NCI-H2107 treated with DMSO at 0.1 percent for 48 hours (cell line): ENCODE data around the gene TPGS1.

Experiments used
- DNase-seq: peaks from one replicate; lab custom pipeline; 2025; ENCODE audit not compliant: unreplicated experiment; lab: John Stamatoyannopoulos, UW

TPGS1 gene, protein sequence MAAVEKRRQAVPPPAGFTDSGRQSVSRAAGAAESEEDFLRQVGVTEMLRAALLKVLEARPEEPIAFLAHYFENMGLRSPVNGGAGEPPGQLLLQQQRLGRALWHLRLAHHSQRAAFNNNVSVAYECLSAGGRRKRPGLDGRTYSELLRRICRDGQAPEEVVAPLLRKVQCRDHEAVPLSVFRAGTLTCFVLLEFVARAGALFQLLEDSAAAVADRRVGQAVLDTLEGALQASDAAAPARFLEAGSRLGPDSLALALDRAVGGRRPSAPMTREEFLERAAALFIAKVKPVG

DNA sequence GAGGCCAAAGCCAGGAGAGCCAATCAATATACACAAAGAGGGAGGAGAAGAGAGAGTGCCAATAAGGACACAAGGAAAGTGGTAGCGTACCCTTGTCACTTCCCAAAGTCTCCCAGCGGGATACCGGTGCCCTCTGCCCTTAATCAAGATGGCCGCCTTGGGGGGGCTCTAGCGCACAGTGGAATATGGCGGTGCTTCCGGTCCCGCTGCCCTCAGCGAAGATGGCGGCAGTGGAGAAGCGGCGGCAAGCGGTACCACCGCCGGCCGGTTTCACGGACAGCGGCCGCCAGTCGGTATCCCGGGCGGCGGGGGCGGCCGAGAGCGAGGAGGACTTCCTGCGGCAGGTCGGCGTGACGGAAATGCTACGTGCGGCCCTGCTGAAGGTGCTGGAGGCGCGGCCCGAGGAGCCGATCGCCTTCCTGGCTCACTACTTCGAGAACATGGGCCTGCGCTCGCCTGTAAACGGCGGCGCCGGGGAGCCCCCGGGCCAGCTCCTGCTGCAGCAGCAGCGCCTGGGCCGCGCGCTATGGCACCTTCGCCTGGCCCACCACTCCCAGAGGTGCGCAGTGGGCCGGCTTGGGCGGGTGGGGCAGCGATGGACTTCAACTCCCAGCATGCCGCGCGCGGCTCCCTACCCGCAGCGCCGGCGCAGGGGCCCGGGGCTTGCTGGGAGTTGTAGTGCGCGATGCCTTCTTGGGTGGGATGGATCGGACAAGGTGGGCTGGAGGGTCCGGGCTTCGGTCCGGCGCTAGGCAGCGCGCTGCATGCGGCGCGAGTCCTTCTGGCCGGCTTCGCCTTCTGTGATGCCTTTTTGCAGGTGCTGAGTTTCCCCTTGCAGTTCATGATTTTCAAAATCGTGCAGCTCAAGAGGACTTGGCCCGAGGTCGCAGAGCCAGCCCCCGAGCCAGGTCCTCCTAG, at the start of gene TPGS1:
TSS of gene TPGS1 (plus strand) at position 212 of the 918 bp plus-strand sequence. CDS start at position 222, 10 bp downstream.
- DNase-seq, result no peak

DNA sequence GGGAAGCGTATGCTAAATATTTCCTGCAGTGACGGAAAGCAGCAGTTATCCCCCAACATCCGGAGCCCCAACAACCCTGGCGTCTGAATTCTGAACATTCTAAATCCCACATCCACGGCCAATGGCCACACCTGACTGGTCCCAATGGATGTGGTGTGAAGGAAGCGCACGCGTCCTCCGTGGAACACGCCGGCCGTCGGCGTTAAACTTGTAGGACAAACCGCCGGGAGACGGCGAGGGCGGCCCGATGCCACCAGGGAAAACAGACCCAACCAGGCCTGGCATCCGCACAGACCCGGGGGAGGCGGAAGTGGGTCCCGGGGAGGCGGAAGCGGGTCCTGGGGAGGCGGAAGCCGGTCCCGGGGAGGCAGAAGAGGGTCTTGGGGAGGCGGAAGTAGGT, 49.7 kb upstream of the TPGS1 start:
- no peak for DNase-seq

DNA sequence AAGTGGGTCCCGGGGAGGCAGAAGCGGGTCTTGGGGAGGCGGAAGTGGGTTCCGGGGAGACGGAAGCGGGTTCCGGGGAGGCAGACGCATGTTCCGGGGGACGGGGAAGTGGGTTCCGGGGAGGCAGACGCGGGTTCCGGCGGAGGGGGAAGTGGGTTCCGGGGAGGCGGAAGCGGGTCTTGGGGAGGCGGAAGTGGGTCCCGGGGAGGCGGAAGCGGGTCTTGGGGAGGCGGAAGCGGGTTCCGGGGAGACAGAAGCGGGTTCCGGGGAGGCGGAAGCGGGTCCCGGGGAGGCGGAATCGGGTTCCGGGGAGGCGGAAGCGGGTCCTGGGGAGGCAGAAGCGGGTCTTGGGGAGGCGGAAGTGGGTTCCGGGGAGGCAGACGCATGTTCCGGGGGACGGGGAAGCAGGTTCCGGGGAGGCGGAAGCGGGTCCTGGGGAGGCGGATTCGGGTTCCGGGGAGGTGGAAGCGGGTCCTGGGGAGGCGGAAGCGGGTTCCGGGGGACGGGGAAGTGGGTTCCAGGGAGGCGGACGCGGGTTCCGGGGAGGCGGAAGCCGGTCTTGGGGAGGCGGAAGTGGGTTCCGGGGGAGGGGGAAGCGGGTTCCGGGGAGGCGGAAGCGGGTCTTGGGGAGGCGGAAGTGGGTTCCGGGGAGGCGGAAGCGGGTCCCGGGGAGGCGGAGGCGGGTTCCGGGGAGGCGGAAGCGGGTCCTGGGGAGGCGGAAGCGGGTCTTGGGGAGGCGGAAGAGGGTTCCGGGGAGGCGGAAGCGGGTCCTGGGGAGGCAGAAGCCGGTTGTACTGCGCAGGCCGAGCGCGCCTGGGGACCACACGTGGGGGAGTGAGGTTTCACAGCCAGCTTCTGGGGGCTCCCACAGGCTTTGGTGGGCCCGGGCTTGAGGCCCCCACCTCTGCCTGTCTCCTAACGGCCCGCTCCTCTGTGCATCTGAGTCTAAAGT, 48.9 kb upstream of the TPGS1 start:
- DNase-seq, result no peak

DNA sequence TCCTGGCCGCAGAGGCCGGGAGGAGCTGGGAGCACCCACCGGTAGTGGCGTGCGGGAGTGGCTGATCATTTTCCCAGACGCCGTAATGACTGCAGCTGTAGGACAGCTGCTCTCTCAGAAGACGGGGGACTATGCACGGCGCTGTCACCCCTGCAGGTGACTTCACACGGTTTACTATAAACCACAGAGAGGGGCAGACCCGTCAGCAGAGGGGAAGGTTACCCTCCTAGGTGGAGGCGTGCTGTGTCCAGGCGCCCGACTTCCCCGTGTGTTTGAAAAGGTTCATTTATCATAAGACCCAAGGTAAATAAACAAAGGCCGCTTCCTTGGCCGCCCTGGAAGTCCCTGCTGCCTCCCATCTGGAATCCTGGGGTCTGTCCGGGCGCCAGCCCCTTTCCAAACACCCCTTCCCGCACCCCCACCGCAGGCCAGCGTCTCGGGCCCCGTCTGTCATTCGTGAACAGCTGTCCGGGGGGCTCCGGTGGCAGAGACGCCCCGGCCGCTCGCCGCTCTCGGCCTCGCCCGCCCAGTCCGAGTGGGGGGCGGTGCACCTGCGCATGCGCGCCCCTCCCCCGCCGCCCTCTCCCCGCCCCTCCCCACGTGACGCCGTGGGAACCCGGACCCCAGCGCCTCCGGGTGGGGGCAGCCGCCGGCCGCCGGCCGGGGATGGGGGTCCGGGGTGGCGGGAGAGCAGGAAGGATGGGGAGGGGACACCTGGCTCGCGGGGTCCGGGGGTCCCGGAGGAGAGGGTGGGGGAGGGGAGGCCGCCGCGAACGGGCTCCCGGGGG, 47.4 kb upstream of the TPGS1 start:
- peak; percentile 41 for DNase-seq

DNA sequence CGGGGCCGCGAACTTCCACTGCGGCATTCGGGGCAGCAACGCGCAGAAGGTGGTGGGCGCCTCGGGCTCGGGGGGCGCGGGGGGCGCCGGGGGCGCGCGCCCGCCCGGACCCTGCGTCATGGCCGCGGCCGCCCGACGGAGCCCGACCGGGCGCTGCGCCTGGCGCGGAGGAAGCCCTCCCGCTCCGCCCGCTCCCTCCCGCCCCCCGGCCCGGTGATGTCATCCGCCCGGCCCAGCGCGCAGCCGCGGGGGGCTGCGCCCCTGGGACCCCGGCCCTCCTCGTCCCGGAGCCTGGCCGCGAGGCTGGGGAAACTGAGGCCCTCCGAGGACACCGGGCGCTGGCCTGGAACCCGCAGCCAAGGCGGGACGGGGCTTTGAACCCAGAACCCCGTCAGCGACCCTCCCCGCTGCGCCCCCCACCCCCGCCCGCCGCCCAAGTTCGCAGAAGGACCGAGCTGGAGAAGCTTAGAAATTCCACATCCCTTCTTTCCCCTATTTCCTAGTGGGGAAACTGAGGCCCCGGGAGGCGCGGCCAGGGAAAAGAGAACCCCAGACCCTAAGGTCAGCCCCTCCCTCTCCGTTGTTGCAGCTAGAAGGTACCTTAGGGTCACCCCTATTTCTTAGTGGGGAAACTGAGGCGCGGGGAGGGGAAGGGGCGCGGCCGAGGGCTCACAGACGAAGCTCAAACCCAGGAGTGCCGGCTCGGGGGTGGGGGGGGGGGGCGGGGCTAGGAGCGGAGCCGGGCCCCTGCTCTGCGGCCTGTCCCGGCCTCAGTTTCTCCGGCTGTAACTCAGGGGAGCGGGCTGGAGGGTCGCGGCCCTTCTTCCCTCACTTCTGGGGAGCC, 46.2 kb upstream of the TPGS1 start, which contains the start of gene SHC2:
TSS of gene SHC2 (minus strand) at position 157 of the 844 bp plus-strand sequence. CDS start at position 120, 37 bp downstream.
- DNase-seq, result no peak

DNA sequence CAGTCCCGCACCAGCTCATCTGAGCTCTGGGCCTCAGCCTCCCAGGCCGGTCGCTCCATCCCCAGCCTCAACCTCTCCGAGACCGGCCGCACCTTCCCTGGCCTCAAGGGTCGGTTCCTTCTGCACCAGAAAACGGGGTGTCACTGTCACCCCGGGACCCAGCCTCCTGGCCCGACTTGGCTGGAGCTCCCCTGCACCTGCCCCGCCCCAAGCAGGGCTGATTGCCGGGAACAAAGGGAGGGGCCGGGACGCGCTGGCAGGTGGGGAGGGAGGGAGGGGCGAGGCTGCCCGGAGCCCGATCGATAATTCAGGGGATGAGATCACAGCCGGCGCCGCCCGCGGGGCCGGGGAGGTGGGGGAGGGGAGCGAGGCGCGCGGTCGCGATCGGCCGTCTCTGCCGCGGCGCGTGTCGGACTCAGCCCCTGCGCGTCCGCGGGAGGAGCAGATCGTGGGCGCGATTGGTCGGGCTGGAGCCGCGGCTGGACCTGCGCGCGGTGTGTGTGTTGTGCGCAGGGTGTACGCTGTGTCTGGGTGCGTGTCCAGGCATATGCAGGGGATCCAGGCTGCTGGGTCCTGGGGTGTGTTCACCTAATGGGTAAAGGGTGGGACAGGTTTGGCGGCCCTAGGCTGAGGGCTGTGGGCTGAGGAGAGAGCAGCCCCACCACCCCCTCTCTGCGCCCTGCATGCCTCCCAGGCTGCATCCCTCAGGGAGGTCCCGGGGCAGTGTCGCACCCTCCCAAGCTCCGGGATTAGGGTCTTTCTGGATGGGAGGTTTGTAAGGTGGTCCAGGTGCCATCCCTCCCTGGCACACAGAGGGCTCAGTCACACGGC, 45.4 kb upstream of the TPGS1 start:
- peak; percentile 52 for DNase-seq

DNA sequence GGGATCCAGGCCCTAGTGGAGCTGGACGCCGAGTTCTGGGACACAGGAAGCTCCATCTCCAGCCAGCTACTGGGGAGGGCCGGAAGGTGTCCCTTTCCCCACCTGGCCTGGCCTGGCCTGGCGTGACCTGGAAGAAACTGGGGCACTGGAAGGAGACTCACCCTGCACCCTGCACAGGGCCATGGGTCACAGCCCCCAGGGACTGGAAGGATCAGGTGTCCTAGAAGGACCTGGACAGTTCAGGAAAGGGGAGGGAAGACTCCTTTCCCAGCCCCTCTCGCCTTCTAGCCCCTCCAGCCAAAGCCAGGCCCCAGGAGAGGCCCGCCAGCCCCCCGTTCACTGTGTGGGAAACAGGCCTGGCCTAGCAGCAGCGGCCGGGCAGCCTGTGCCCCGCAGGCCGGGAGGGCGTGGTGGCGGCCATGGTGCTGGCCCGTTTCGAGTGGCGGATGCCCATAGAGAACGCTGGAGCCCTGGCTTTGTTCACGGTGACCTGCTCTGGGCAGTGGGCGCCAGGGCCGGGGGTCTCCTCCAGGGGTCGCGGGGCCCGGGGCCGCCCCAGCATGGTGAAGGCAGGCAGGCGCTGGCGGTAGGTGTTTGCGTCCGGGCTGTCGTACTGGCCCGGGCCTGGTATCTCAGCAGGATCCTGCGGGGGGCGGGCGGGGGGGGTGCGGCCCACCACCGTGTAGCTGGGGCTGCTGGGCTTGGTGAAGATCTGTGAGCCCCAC, 43.7 kb upstream of the TPGS1 start:
- DNase-seq, result no peak

DNA sequence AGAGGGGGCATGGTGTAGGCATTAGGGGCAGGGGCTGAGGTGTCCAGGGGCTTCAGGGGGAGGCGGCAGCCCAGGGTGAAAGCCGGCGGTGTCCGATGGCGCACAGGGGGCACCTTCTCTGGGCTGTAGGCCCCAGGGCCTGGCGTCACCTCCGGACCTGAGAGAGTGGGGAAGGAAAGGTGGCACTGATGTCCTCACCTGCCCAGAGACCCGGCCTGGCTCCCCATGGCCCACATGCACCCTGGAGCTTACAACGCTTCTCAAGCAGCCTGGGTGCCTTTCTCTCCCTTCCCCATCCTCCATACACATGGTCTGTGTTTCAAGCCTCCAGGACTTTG, 43.1 kb upstream of the TPGS1 start:
- DNase-seq, result no peak

DNA sequence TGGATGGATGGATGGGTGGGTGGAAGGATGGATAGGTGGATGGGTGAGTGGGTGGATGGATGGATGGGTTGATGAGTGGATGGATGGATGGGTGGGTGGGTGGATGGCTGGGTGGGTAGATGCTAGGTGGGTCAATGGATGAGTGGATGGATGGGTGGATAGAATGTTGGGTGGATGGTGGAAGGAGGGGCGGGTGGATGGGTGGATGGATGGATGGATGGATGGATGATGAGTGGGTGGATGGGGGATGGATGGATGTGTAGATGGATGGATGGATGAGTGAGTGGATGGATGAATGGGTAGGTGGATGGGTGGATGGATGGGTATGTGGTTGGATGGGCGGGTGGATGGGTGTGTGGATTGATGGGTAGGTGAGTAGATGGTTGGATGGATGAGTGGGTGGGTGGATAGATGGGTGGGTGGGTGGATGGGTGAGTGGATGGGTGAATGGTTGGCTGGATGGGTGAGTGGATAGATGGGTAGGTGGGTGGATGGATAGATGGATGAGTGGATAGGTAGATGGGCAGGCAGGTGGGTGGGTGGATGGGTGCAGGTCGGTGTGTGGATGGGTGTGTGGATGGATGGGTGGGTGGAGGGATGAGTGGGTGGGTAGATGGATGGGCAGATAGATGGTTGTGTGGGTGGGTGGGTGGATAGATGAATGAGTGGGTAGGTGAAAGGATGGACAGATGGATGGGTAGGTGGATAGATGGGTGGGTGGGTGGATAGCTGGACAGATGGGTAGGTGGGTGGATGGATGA, 42.1 kb upstream of the TPGS1 start:
- DNase-seq, result no peak

DNA sequence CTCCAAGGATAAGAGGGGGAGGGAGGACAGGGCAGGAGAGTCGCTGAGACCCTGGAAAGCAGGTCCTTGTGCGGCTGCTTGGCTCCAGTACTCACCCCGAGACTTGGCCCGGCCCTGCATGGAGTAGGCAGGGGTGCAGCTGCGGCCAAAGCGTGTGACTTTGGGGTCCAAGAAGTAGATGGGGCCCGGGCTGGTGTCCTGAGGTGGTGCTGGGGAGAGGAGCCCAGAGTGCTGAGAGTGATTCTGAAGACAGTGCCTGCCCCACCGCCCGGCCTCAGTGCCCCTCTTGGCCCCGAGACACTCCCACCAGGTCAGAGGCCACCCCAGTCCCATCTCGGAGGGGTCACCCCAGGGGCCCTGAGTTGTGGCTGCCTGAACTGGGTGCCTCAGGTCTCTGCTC, 39.7 kb upstream of the TPGS1 start:
- DNase-seq, result no peak

DNA sequence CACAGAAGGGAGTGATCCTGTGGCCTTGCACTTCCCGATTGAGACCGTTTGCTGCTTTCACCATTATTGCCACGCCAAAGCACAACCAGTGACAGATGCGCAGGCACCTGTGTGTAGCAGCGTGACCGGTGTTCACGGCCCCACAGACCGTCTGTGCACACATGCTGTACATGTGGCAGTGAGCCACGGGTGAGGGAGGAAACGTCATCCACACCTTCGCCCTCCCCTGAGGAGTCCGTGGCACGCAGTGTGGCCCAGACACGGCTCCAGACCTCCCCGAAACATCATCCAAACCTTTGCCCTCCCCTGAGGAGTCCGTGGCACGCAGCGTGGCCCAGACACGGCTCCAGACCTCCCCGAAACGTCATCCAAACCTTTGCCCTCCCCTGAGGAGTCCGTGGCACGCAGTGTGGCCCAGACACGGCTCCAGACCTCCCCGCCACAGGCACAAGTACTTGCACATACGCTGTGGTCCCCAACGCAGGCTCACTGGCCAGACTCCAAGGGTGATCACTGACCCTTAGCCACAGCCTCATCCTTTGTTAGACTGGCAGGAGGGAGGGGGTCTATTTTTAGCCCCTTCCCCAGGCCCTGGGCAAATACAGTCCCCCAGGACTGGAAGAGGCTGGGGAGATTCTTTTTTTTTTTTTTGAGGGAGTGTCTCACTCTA, 38.6 kb upstream of the TPGS1 start:
- no peak for DNase-seq

DNA sequence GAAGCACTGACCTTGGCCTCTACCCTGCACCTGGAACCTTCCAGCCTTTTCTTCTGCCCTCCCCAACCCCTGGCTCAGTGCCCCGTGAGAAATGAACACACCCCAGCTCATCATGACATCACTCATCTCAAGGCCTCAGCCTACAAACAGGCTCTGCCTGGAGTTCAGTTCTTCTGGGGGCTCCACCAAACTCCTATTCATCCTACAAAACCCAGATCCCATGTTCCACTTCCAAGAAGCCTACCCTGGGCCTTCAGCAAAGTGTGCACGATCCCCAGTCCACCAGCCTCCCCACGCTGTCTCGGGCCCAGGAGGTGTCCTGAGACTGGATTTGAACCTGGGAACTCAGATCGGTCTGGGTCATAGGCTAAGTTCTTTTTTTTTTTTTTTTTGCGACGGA, 37.5 kb upstream of the TPGS1 start:
- DNase-seq, result no peak

DNA sequence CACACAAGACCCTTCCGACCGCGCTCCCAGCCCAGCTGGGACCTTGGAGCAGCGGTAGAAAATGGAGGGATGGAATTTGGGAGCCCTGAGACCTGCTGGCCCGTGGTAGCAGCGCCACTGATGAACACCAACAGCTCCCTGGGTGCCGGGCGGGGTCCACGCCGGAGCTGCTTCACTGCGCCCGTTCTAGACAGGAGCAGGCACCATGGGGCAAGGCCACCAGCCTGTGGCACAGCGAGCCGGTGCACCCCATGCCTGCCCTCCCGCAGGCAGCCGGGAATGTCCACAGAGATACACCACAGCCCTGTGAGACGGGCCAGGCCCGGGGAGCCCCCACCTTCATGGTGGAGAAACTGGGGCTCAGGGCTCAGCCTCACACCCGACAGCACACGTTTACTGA, 36.6 kb upstream of the TPGS1 start:
- no peak for DNase-seq

DNA sequence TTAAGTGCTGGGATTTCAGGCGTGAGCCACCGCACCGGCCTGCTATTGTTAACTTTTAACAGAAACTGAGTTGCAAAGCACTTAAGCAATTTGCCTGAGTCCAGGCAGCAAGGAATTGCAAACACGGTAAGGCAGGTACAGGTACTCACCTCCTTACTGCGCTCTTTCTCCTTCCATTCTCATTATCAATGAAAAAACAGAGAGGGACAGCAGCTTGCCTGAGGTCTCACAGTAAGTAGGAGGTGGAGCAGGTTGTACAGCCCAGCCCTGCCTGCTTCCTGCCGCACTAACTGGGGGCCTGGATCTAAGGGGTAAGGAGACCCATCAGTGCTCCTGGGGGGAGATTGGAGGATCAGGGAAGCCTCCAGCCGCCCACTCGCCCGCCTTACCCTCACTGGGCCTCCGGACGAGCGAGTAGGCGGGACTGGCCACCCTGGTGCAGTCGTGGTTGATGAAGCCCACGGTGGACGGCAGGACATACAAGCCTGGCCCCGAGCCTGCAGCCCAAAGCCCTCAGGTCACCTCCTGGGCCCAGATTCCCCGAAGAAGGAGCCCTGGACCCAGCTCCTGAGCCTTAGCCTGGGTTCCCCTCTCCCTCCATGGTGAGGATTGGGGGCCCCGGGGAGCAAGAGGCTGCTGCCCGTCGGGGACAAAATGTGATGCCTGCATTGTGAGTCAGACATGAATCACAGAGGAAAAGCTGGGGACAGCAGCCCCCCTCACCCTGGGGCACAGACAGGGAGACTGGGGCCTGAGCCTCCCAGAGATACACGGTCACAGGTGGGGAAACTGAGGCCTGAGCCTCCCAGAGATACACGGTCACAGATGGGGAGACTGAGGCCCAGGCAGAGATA, 35.1 kb upstream of the TPGS1 start:
- no peak for DNase-seq

DNA sequence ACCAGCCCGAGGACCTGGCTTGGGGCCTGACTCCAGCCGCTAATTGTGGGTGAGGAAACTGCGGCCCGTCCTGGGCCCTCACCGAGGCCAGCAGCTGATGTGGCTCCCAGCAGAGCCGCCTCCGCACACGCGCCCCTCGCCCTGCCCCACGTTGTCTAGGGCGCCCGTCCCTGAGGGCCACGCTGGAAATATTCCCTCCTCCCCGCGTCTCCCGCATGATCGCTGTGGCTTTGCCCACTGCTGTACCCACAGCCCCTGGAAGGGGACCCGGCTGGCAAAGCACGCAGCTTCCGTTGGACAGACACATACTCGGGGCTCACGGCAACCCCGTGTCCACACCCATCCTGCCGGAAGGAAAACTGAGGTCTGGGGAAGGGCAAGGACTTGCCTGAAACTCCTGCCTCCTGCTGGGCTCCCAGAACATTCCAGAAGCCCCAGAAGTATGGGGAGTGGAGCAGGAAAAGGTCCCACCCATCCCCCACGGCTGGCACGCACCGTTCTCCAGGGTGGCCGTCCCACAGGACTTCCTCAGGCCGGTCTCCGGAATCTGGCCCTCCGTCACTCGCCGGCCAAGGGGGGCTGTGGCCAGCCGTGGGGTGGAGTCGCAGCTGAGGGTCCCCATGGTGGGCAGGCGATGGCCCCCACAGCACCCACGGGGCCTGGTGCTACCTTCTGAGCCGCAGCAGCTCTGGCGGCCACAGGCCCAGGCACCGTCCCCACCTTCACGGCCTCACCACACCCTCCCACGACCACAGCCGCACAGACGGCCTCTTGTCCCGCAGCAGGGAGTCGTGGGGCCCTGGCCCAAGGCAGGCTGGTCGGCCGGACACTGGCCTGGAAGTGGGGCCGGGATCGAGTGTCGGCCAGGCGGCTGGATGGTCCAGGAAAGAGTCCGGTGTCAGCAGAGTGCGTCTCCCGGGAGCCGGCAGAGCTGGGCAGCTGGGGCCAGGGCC, 32.9 kb upstream of the TPGS1 start:
- no peak for DNase-seq
